NCI-H2196 treated with DMSO at 0.1 percent for 48 hours (cell line): Measurements from ENCODE around the gene PSMD9.
"Not testable (repeated sequence)": the region's sequence is repeated elsewhere in the genome, so short reads cannot be mapped to it uniquely, and the experiment has no call there.

Experiments used
- DNase-seq: peaks from one replicate; lab custom pipeline; 2025; ENCODE audit not compliant: unreplicated experiment; lab: John Stamatoyannopoulos, UW

The PSMD9 gene

DNA sequence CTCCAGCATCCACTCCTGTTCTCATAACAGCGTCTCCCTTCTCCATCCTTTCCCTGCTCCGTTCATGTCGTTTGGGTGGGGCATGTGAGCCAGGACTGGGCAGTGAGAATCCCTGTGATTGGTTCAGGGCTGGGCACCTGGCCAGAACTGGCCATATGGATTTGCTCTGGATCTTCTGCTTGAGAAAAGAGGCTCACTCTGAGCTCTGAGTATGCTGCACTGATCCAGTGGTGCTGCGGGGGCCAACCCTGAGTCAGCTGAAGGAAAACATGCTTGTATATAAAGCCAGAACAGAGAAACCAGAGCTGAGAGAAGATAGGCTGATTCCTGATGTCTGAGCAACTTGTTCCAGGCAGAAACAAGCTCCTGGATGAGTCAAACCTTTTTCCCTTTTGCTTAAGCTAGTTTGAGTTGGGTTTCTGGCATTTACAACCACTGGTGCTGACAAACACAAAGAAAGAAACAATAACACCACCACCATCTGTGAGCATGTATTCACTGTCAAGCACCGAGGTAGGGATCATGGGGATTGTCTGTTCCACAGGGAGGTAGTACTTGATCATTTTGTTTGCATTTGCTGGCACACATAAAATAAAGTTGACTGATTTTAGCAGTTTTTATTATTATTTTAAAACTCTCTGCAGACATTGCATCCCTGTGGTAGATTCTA lies 15.9 kb upstream of the PSMD9 start:
- no peak for DNase-seq

DNA sequence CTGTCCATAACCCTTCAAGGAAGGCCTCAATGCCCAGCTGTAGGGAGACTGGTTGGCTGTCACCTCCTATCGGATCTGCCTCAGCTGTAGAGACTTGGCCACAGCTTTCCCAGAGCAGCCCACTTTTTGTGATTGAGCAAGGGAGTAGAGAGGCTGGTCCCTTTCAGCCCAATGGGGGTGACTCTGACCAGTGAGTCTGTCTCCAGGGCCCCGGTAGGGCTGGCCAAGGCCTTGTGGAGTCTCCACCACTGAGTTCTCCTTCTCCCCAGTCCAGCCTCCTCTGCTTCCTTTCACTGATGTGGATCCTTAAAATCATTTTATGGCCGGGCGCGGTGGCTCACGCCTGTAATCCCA lies 15.4 kb upstream of the PSMD9 start:
- no peak for DNase-seq

DNA sequence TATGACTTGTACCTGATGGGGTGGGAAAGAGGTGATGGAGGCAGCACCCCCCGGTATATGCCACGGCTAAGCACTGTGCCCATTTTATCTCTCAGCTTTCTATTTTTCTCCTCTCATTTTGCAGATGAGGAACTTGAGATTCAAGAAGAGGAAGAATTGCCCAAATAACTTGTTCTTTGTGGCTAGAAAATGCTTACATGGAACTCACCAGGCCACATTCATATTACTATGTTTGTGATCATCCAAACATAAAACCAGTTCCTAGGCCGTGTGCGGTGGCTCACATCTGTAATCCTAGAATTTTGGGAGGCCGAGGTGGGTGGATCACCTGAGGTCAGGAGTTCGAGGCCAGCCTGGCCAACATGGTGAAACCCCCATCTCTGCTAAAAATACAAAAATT lies 14.5 kb upstream of the PSMD9 start:
- no peak for DNase-seq

DNA sequence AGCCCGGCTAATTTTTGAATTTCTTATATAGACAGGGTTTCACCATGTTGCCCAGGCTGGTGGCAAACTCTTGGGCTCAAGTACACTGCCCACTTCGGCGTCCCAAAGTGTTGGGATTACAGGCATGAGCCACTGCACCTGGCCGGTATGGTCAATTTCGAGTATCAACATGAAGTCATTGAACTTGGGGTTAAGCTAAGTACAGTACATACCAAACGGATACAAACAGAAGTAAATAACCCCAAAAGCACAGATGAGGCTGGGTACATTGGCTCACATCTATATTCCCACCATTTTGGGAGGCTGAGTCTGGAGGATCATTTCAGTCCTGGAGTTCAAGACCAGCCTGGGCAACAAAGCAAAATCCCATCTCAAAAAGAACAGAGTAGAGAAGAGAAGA lies 13.0 kb upstream of the PSMD9 start:
- no peak for DNase-seq

DNA sequence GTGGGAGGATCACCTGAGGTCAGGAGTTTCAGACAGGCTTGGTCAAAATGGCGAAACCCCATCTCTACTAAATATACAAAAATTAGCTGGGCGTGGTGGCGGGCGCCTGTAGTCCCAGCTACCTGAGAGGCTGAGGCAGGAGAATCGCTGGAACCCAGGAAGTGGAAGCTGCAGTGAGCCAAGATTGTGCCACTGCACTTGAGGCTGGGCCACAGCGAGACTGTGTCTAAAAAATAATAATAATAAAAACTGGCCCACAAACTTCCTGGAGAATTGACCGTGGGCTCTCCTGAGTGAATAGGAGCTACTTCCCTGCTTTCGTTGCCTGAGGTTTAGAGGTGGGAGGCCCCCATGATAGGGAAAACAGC lies 12.5 kb upstream of the PSMD9 start:
- DNase-seq = not testable (repeated sequence)

DNA sequence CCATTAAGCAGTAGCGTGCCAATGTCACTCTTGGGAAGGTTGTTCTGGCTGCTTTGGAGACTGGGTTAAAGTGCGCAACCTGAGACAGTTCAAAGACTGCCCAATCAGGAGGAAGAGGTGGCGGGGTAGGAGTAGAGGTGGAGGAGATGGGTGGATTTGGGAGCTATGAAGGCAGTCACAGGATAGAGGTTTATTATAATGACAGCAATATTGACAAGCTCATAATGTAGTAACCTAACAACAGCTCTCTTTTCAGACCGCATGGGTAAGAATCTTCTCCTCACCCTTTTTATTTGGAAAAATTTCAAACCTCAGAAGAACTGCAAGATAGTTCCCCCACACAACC lies 5.3 kb upstream of the PSMD9 start:
- DNase-seq = no peak

DNA sequence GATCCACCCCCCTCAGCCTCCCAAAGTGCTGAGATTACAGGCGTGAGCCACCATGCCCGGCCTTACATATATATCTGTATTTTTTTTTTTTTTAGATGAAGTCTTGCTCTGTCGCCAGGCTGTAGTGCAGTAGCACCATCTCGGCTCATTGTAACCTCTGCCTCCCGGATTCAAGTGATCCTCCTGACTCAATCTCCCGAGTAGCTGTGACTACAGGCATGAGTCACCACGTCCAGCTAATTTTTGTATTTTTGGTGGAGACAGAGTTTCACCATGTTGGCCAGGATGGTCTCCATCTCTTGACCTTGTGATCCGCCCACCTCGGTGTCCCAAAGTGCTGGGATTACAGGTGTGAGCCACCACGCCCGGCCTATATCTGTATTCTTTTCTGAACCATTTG lies 3.5 kb upstream of the PSMD9 start:
- not testable (repeated sequence) for DNase-seq

DNA sequence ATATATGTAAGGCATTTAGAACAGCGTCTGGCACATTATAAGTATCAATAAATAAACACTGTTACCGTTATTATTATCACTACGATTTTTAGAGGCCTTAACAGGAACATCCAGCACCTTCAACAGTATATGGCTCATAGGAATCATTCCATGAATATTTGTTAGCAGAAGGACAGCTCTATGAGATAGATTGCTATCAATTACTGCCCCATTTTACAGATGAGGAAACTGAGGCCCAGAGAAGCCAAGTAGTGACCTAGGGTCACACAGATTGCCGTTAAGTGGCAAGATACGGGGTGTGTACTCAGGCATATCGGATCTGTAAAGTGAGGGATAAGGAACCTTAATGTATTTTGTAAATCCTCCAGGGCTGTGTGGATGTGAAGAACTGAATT lies 510 bp upstream of the PSMD9 start:
- DNase-seq = no peak

DNA sequence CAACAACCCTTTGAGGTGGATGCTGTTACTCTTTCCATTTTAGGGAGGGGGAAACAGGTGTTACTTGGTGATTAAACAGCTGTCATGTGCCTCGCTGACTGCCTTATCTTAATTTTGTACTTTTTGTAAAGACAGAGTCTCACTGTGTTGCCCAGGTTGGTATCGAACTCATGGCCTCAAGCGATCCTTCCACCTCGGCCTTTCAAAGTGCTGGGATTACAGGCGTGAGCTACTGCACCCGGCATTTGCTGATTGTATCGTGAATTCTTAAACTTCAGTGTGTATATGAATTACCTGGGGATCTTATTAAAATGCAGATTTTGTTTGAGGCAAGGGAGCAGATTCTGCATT lies 659 bp downstream of the PSMD9 start:
- DNase-seq = no peak

DNA sequence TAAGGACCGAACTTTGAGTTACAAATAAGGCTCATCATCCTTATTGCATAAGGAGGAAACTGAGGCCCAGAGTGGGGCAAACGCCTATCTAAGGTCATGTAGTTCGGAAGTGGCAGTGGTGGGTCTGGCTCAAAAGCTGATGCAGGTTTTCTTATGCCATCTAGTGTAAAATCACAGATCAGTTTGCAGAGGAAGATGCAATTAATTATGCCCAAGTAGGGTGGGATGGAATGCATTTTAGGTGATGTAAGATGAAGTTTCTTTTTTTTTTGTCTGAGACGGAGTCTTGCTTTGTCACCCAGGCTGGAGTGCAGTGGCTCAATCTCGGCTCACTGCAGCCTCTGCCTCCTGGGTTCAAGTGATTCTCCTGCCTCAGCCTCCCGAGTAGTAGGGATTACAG lies 1.1 kb downstream of the PSMD9 start:
- DNase-seq = not testable (repeated sequence)

DNA sequence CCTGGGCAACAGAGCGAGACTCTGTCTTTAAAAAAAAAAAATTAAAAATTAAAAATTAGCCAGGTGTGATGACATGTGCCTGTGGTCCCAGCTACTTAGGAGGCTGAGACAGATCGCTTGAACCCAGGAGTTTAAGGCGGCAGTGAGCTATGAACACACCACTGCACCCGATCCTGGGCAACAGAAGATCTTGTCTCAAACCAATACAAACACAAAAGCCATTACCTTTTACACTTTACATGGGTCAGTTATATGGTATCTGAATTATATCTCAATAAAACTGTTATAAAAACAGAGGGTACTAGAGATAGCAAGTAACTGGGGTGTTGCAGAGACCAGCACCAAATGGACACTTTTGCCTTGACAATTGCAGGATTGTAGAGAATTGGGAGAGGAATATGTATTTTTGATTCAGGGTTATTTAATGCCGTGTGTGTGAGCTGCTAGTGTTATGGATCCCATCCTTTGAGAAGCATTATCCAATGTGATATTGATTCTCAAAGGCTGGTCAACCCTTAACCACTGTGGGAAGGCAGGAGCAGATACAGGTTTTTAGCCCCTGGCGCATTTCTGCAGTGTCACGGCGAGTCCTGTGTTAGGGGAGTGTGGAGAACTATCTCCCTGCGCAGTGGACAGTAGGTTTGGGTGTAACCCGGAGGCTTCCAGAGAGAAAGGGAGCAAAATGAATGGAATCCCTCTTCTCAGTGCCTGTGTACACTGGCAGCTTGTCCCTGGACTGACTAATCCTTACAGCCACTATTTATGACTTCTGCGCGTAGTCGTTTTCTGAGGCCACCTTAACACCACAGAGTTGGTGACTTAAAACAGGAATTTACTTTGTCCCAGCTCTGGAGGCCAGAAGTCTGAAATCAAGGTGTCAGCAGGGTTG lies 4.3 kb downstream of the PSMD9 start:
- no peak for DNase-seq

DNA sequence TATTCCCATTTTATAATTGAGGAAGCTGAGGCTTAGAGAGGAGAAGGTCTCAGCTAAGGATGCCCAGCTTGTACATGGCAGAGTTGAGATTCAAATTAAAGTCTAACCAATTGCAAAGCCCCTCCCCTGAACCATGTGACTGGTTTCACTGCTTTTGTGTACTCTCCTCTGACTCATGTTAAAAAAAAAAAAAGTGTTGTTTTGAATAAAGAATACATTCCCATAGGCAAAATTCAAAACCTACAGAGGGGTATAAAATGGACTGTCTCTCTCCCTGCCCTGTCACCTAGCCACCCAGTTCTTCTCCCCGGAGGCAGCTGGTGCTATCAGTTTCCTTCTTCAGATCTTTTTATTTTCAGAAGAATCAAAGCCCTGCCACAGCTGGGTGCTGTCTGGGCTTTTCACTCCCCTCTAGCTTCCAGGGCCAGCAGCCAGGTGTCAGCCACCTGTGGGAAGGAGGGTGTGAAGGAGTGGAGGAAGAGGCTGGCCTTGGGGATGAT lies 5.4 kb downstream of the PSMD9 start:
- peak; percentile 21 for DNase-seq

DNA sequence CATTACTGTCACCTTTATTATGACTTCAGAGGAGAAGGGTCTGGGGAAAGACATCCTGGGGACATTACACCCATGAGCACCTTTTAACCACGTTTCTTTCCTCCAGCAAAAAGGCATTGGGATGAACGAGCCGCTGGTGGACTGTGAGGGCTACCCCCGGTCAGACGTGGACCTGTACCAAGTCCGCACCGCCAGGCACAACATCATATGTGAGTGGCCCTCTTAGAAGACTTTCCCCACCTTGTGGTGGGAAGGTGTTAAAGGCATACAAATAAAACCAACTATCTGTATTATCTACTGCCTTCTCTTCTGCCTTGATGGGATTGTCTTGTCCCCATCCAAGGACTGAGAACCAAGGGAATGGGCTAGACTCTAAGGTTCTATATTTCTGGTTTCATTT lies 6.0 kb downstream of the PSMD9 start:
- DNase-seq = no peak

DNA sequence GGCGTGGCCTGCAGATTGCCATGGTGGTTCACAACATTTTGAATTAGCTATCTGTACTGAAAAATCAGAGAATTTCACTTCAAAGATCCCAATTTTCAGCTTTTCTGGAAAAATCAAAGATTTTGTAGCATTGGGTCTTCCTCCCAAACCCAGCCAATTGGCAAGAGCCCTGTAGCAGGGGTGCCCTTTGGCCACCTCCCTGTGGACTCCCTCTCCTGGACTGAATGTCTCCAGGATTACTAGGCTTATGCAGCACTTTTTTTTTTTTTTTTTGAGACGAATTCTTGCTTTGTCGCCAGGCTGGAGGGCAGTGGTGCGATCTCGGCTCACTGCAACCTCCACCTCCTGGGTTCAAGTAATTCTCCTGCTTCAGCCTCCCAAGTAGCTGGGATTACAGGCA lies 9.7 kb downstream of the PSMD9 start:
- DNase-seq = no peak

DNA sequence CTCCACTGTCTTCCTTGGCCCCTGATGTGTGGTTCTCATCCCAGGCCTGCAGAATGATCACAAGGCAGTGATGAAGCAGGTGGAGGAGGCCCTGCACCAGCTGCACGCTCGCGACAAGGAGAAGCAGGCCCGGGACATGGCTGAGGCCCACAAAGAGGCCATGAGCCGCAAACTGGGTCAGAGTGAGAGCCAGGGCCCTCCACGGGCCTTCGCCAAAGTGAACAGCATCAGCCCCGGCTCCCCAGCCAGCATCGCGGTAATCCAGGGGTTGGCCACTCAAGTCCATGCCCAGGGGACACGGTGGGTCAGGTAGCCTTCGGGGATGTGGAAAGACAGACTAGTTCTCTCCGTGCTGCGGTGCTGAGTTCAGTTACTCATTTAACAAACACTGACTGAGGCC lies 11.0 kb downstream of the PSMD9 start:
- DNase-seq = no peak

DNA sequence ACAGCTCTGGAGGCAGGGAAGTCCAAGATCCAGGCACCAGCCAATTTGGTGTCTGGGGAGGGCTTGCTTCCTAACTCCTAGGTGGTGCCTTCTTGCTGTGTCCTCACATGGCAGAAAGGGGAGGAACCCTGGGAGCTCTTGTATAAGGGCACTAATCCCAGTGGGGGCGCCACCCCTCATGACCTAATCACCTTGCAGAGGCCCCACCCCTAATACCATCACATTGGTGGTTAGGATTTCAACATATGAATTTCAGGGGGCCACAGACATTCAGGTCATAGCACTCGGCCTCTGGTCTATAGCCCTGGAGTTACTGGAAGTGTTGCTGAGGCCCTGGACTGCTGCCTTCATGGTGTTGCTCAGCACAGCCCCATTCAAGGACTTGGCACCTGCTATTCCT lies 14.6 kb downstream of the PSMD9 start:
- no peak for DNase-seq

DNA sequence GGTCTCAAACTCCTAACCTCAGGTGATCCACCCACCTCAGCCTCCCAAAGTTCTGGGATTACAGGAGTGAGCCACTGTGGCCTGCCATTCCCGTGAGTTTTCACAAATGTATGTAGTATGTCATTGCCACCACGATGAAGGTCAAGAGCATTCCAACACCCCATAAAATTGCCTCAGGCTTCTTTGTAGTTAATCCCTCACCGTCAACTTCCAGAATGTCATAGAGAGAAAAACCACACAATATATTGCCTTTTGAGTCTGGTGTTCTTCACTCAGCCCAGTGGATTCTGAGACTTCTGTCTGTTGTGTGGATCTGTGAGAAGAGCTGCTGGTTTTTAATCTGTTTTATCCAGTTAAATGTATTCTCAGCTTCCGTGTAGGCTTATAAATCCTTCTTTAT lies 17.2 kb downstream of the PSMD9 start:
- DNase-seq = no peak

DNA sequence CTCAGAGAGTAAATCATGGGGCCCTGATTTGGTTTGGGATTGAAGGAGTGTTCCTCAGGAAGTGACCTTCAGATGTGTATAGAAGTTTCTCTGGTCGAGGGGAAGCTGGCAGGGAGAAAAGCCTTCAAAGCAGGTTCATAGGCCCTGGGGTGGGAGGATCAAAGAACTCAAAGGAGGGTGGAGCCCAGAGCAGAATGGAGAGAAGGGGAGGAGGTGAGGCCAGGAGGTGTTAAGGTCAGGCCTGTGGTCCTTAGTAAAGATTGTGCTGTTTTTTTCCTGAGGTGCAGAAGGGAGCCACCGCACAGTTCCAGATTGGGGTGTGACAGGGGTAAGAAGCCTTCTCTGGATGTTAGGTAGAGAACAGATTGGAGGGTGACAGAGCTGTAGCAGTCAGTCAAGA lies 20.1 kb downstream of the PSMD9 start:
- no peak for DNase-seq

DNA sequence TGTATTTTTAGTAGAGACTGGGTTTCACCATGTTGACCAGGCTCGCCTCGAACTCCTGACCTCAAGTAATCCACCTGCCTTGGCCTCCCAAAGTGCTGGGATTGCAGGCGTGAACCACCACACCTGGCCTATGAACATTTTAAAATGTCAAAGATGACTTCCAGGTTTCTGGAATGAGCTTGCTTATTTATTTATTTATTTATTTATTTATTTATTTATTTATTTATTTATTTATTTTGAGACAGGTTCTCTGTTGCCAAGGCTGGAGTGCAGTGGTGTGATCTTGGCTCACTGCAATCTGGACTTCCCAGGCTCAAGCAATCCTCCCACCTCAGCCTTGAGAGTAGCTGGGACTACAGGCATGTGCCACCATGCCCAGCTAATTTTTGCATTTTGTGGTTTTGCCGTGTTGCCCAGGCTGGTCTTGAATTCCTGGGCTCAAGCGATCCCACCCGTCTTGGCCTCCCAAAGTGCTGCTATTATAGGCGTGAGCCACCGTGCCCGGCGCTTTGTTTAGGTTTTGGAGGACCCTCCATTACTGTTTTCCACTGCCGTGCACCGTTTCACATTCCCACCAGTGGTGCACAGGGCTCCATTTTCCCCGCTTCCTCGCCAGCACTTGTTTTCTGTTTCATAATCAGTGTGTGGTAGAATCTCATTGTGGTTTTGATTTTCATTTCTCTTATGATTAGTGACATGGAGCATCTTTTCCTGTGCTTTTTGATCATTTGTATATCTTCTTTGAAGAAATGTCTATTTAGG lies 23.4 kb downstream of the PSMD9 start:
- no peak for DNase-seq

DNA sequence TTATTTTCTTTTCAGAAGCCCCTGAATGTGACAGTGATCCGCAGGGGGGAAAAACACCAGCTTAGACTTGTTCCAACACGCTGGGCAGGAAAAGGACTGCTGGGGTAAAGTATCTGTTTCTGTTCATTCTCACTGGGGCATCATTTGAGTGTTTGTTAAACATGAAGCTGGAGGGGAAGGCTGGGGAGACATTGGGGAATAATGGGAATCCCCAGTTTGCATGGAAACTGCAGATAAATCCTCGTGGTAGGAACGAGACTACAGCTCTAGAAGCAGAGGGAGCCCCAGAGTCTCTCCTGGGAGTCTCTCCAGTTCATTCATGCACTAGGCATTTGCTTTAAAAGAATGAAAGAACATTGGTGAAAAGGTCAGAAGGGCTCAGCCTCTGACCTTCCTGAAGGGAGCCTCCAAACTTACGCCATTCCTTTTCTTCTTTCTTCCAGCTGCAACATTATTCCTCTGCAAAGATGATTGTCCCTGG lies 27.3 kb downstream of the PSMD9 start:
- DNase-seq = no peak

DNA sequence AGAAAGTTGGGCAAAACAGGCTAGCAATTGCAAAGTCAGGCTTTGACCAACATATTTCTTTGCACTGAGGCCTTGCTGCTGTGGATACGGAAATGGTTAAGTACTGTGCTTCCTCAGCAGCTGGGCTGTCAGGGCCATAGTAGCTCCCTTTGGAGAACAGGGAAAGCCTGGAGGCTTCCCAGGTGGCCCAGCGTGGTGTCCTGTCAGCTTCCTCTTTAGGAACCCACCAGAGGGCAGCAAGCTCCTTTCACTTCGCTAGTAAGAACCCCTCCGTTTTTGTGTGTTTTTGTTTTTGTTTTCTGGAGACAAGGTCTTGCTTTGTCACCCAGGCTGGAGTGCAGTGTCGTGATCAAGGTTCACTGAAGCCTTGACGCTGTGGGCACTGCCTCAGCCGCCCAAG lies 28.1 kb downstream of the PSMD9 start:
- DNase-seq = no peak
